ENCODE results near the gene CAV1. TPM values are rescaled to one million over a fixed set of nuclear protein-coding genes. Genes with fewer than 3 reads are reported as not detected.

Gene CAV1
- total and polyA plus RNA-seq, 2 of the 4 experiments (the other 2 are of a cell fraction), result 1,592 to 1,808 TPM

GRCh38 chr7:116592041-116592355 lies 67.2 kb downstream of the CAV1 start:
- no CpG with 5 or more reads among the region's 1 CpG for WGBS, 2 experiments (ENCODE audit: extremely low coverage in 2 of 2, insufficient read length in 1 of 2)
- ChIA-PET POLR2A (ENCODE audit: unreplicated experiment) (no interaction called here), CTCF (interaction anchor here (0.6 to 2.6 kb wide), 14 partner anchors 9 to 419 kb away, joined by 3 to 11 read pairs (median 4); no protein-coding TSS in a partner anchor)
- no peak for TF ChIP-seq POLR2A (IDR thresholded peaks at IDR 0.05; ENCODE audit: low read depth, low read length)
- no peaks in the 10 kb centered on the region for H4K20me1 ChIP-seq (ENCODE audit: insufficient read depth, low read length)
- no peaks in the 10 kb centered on the region for H3K9me3 ChIP-seq (ENCODE audit: control insufficient read depth, insufficient read depth, low read length)
- no peaks in the 10 kb centered on the region for H3K36me3 ChIP-seq (ENCODE audit: control insufficient read depth, insufficient read depth, low read length)
- H2AK5ac ChIP-seq (ENCODE audit: low read depth, low read length), result no peak overlapping the region
- DNase-seq, result no peak
- no peak overlapping the region for H4K91ac ChIP-seq (ENCODE audit: insufficient read depth, low read depth, low read length)
- intact Hi-C loops (cut with micrococcal nuclease), result loop anchor here (5.0 kb wide), 1 partner anchor 80 kb away; the partner anchor contains the start of gene MET
- in situ Hi-C loops (cut with MboI; ENCODE audit: low sequenced_read_pairs), result loop anchor here (5.0 to 10.0 kb wide), 2 partner anchors 220 to 417 kb away; no protein-coding TSS in a partner anchor
- H3K4me2 ChIP-seq (ENCODE audit: low read depth, low read length), result peak overlapping the region; percentile 95; the same call in 1 of the 2 replicates
- no peaks in the 10 kb centered on the region for H3K27me3 ChIP-seq (ENCODE audit: control insufficient read depth, insufficient read depth, low read length)
- no peak overlapping the region for H2AK9ac ChIP-seq (replicated peaks; ENCODE audit: low read depth, low read length, poor library complexity)
- H3K4me3 ChIP-seq (ENCODE audit: insufficient read depth, low read depth, low read length), result no peak overlapping the region
- H3K9me1 ChIP-seq (ENCODE audit: insufficient read depth, low read length), result peaks cover 8% of the 10 kb centered on the region; the same call in 1 of the 2 replicates
- no peak overlapping the region for H2BK5ac ChIP-seq (ENCODE audit: low read depth, low read length, poor library complexity, severe bottlenecking)
- H3K9ac ChIP-seq (ENCODE audit: low read depth, low read length), result no peak overlapping the region
- no peak overlapping the region for H2AFZ ChIP-seq (replicated peaks; ENCODE audit: low read length, poor library complexity)
- no TSS peak for BruUV-seq (replicated peaks)
- no peak overlapping the region for H2BK20ac ChIP-seq (ENCODE audit: low read depth, low read length)
- peaks cover 0 to 7% of the 10 kb centered on the region in 2 experiments; a peak in 2 of 4 replicates for H3K79me1 ChIP-seq (ENCODE audit: low read depth in 1 of 2, low read length in 2 of 2)
- no peak overlapping the region for H2BK120ac ChIP-seq (ENCODE audit: low read depth, low read length)
- H3K4me1 ChIP-seq (ENCODE audit: control insufficient read depth, insufficient read depth, low read length), result peaks cover 9% of the 10 kb centered on the region
- H3K4ac ChIP-seq (ENCODE audit: low read depth, low read length), result no peak overlapping the region
- H4K5ac ChIP-seq (ENCODE audit: low read depth, low read length), result no peak overlapping the region
- dilution Hi-C loops (cut with HindIII; ENCODE audit: low sequenced_read_pairs, unreplicated experiment), result no loop called here
- H4K8ac ChIP-seq (ENCODE audit: low read depth in 2 of 2, low read length in 2 of 2), result no peak overlapping the region
- H3K27ac ChIP-seq (ENCODE audit: insufficient read depth, low read length), result no peak overlapping the region
- H3K14ac ChIP-seq (replicated peaks; ENCODE audit: low read depth, low read length), result no peak overlapping the region
- no peak overlapping the region for H3K23ac ChIP-seq (ENCODE audit: low read depth, low read length)
- ATAC-seq (ENCODE audit: low read depth), result no peak
- no peak overlapping the region for H3K18ac ChIP-seq (ENCODE audit: low read depth, low read length)
- no peak overlapping the region for H3K56ac ChIP-seq (ENCODE audit: extremely low read depth, insufficient read depth, low read length)
- H2BK15ac ChIP-seq (ENCODE audit: low read depth, low read length), result no peak overlapping the region
